CD4-positive, alpha-beta T cell (primary cell): ENCODE results near the gene PAMR1. TPM values are rescaled to one million over a fixed set of nuclear protein-coding genes. Genes with fewer than 3 reads are reported as not detected.

Source experiments
- ATAC-seq: fragments of 200-7000 bp; cut with Tn5 transposase; one replicate; pipeline ENCODE4 v1.10.0; 2022; ENCODE audit warnings: mild to moderate bottlenecking; ENCODE audit not compliant: poor library complexity
- CTCF ChIA-PET: fragments of 350-600 bp; sonication (Branson Sonifier 250); formaldehyde crosslinking; loops from one replicate; lab custom pipeline; 2021; ENCODE audit warnings: antibody characterized with exemption, inconsistent platforms; lab: Charles Lee
- POLR2A ChIA-PET: fragments of 350-600 bp; sonication (Branson Sonifier 250); formaldehyde crosslinking; loops from one replicate; lab custom pipeline; 2021; ENCODE audit warnings: antibody characterized with exemption, inconsistent platforms; lab: Charles Lee
- DNase-seq, 14 experiments: peaks; one replicate each; pipeline ENCODE4 v3.0.0-alpha.2; 2013 to 2020; ENCODE audit warnings: mixed read lengths in 2 of 14
- H3K27ac ChIP-seq, 2 donors: one replicate each; pipeline versions ENCODE4 v1.5.1 to v1.7.0; 2013; ENCODE audit warnings: low read length in 2 of 2, low read depth in 1 of 2, mild to moderate bottlenecking in 1 of 2
- H3K27me3 ChIP-seq, 2 experiments: 1 replicate in 1 of 2; 2 replicates in 1 of 2; pipeline versions ENCODE4 v1.6.1 to v1.7.0; 2013; ENCODE audit warnings: low read length in 2 of 2, control low read depth in 1 of 2, mild to moderate bottlenecking in 1 of 2, moderate library complexity in 1 of 2; ENCODE audit not compliant: insufficient read depth in 2 of 2, control insufficient read depth in 1 of 2
- H3K36me3 ChIP-seq: one replicate; pipeline ENCODE4 v1.6.1; 2013; ENCODE audit warnings: low read length, control low read depth; ENCODE audit not compliant: insufficient read depth
- H3K4me1 ChIP-seq: one replicate; pipeline ENCODE4 v1.6.1; 2013; ENCODE audit warnings: low read length, control low read depth; ENCODE audit not compliant: insufficient read depth
- H3K4me3 ChIP-seq: one replicate; pipeline ENCODE4 v1.5.1; 2013; ENCODE audit warnings: mild to moderate bottlenecking, low read length, moderate library complexity
- H3K9me3 ChIP-seq, 2 experiments: 1 replicate in 1 of 2; 2 replicates in 1 of 2; pipeline versions ENCODE4 v1.6.1 to v1.7.0; 2013; ENCODE audit warnings: low read length in 2 of 2, mild to moderate bottlenecking in 2 of 2, control low read depth in 1 of 2, moderate library complexity in 1 of 2; ENCODE audit not compliant: control insufficient read depth in 1 of 2, insufficient read depth in 1 of 2
- H3K27ac Mint-ChIP-seq: one replicate; pipeline ENCODE4 v1.8.0; 2020; ENCODE audit warnings: mixed read lengths
- H3K27me3 Mint-ChIP-seq: one replicate; pipeline ENCODE4 v1.8.0; 2021; ENCODE audit warnings: mixed read lengths
- H3K36me3 Mint-ChIP-seq: one replicate; pipeline ENCODE4 v1.8.0; 2021; ENCODE audit warnings: low read depth, mixed read lengths
- H3K4me1 Mint-ChIP-seq: one replicate; pipeline ENCODE4 v1.8.0; 2021; ENCODE audit warnings: low read depth, mixed read lengths
- H3K4me3 Mint-ChIP-seq: one replicate; pipeline ENCODE4 v1.8.0; 2020; ENCODE audit warnings: mild to moderate bottlenecking, mixed read lengths
- H3K9me3 Mint-ChIP-seq: one replicate; pipeline ENCODE4 v1.8.0; 2020; ENCODE audit warnings: mixed read lengths
- CTCF ChIP-seq: fragments of 200-600 bp; IDR thresholded peaks from one replicate; pipeline ENCODE4 v1.8.0; 2022; ENCODE audit warnings: antibody characterized with exemption, mild to moderate bottlenecking
- intact Hi-C, 2 experiments: fragments of 100-400 bp; cut with DNase I in 1 of 2; cut with micrococcal nuclease in 1 of 2; formaldehyde crosslinking; loops; one replicate each; pipeline versions ENCODE4 v1.15.1 to v1.9.0; 2023 to 2025; cut with DNase I, micrococcal nuclease
- total RNA-seq, 174 experiments: library from RNA in 2 of 174; stranded (reverse) in 2 of 174; gene quantifications; one replicate each; pipeline ENCODE4 v1.2.3 and lab custom pipeline; 2021 to 2026

Gene PAMR1
- total RNA-seq, 2 experiments from 2014 or later, result not detected

- Histone ChIP-seq H3K4me3 (no peak overlapping the region), H3K4me1 (peaks cover 4% of the 10 kb centered on the region), H3K27ac (no peak overlapping the region), H3K36me3 (no peaks in the 10 kb centered on the region), H3K27me3 (peaks cover 4 to 26% of the 10 kb centered on the region in 2 experiments), H3K9me3 (peaks cover 6 to 7% of the 10 kb centered on the region in 2 experiments)
- TF ChIP-seq CTCF, result peak; percentile 95
- CTCF ChIA-PET, result interaction anchor here (0.8 kb wide), 1 partner anchor 9 kb away, joined by 5 read pairs; no protein-coding TSS in a partner anchor
- peaks cover 6% of the 10 kb centered on the region for H3K9me3 Mint-ChIP-seq
- peaks cover 66% of the 10 kb centered on the region for H3K27me3 Mint-ChIP-seq
- H3K4me3 Mint-ChIP-seq, result no peak overlapping the region
- no peaks in the 10 kb centered on the region for H3K36me3 Mint-ChIP-seq
- POLR2A ChIA-PET, result no interaction called here
- intact Hi-C loops, result loop anchor here (1.0 to 2.0 kb wide), 4 partner anchors 559 to 899 kb away; no protein-coding TSS in a partner anchor
- ATAC-seq, result peak; percentile 70
- H3K27ac Mint-ChIP-seq, result no peak overlapping the region
- no peaks in the 10 kb centered on the region for H3K4me1 Mint-ChIP-seq
- DNase-seq, result peak; percentile 49 to 80 (median 63)
Measured at GRCh38 chr11:35485656-35486322, 39.6 kb downstream of the PAMR1 start.

GRCh38 chr11:35484435-35484834, 41.0 kb downstream of the PAMR1 start:
- no peaks in the 10 kb centered on the region for H3K4me1 Mint-ChIP-seq
- peaks cover 4% of the 10 kb centered on the region for H3K4me1 ChIP-seq
- ChIA-PET CTCF (no interaction called here), POLR2A (no interaction called here)
- no peak overlapping the region for H3K4me3 ChIP-seq
- no peak overlapping the region for H3K27ac Mint-ChIP-seq
- H3K9me3 Mint-ChIP-seq, result peaks cover 6% of the 10 kb centered on the region
- peaks cover 4 to 23% of the 10 kb centered on the region in 2 experiments for H3K27me3 ChIP-seq
- no peak overlapping the region for H3K4me3 Mint-ChIP-seq
- ATAC-seq (no peak), DNase-seq (no peak)
- no peaks in the 10 kb centered on the region for H3K36me3 Mint-ChIP-seq
- peaks cover 73% of the 10 kb centered on the region for H3K27me3 Mint-ChIP-seq
- no peak overlapping the region for H3K27ac ChIP-seq
- intact Hi-C loops, result loop anchor here in 1 of 2 experiments (2.0 kb wide), 2 partner anchors 558 to 898 kb away; no protein-coding TSS in a partner anchor
- no peak for TF ChIP-seq CTCF
- H3K9me3 ChIP-seq, result peaks cover 6 to 7% of the 10 kb centered on the region in 2 experiments
- H3K36me3 ChIP-seq, result no peaks in the 10 kb centered on the region

- TF ChIP-seq CTCF, result no peak
- ATAC-seq (no peak), DNase-seq (no peak)
- Histone ChIP-seq H3K27ac (no peak overlapping the region), H3K27me3 (peaks cover 0 to 24% of the 10 kb centered on the region in 2 experiments), H3K36me3 (no peaks in the 10 kb centered on the region), H3K9me3 (peaks cover 6 to 7% of the 10 kb centered on the region in 2 experiments), H3K4me1 (peaks cover 4% of the 10 kb centered on the region), H3K4me3 (no peak overlapping the region)
- Mint-ChIP-seq H3K27me3 (peaks cover 80% of the 10 kb centered on the region), H3K4me3 (no peak overlapping the region), H3K36me3 (no peaks in the 10 kb centered on the region), H3K4me1 (no peaks in the 10 kb centered on the region), H3K9me3 (peaks cover 6% of the 10 kb centered on the region), H3K27ac (no peak overlapping the region)
- POLR2A ChIA-PET, result no interaction called here
- intact Hi-C loops, result no loop called here
- CTCF ChIA-PET, result interaction anchor here (1.2 kb wide), 1 partner anchor 11 kb away, joined by 3 read pairs; no protein-coding TSS in a partner anchor
Measured at GRCh38 chr11:35483131-35483820, 42.1 kb downstream of the PAMR1 start.
